Measurements from ENCODE around the gene KRTAP12-1. TPM values are rescaled to one million over a fixed set of nuclear protein-coding genes. Genes with fewer than 3 reads are reported as not detected.
"Not testable (repeated sequence)": the region's sequence is repeated elsewhere in the genome, so short reads cannot be mapped to it uniquely, and the experiment has no call there.

Gene KRTAP12-1
- total and polyA plus RNA-seq, 7 donors = not detected

- peaks cover 22% of the 10 kb centered on the region for H3K9me3 ChIP-seq
- H3K4me1 ChIP-seq = no peaks in the 10 kb centered on the region
- no peaks in the 10 kb centered on the region for H3K36me3 ChIP-seq (ENCODE audit: insufficient read depth in 1 of 2, low read depth in 1 of 2)
- no peak for ATAC-seq
- 49 to 50% (median 50%) methylated on average over 2 of the region's 2 CpGs for WGBS, 3 donors
- H3K4me3 ChIP-seq = no peak overlapping the region
- TF ChIP-seq CTCF (IDR thresholded peaks at IDR 0.05) = no peak
- no peak for DNase-seq
- peaks cover 0 to 33% (median 8%) of the 10 kb centered on the region in 3 donors for H3K27me3 ChIP-seq (ENCODE audit: insufficient read depth in 3 of 3, low read length in 2 of 3)
- H3K27ac ChIP-seq = no peak overlapping the region
- intact Hi-C loops (cut with DNase I) = no loop called here
These were observed 11.0 kb upstream of the KRTAP12-1 start for GRCh38 chr21:44692798-44693512.

GRCh38 chr21:44691686-44692085, 9.7 kb upstream of the KRTAP12-1 start:
- H3K4me1 ChIP-seq = no peaks in the 10 kb centered on the region
- no peak for DNase-seq
- H3K4me3 ChIP-seq = no peak overlapping the region
- peaks cover 22% of the 10 kb centered on the region for H3K9me3 ChIP-seq
- no peak for TF ChIP-seq CTCF (IDR thresholded peaks at IDR 0.05)
- no peaks in the 10 kb centered on the region for H3K36me3 ChIP-seq (ENCODE audit: insufficient read depth in 1 of 2, low read depth in 1 of 2)
- H3K27me3 ChIP-seq (ENCODE audit: insufficient read depth in 3 of 3, low read length in 2 of 3) = peaks cover 0 to 37% (median 3%) of the 10 kb centered on the region in 3 donors
- WGBS, 3 donors = 20 to 24% (median 23%) methylated on average over 2 of the region's 2 CpGs
- intact Hi-C loops (cut with DNase I) = no loop called here
- no peak for ATAC-seq
- no peak overlapping the region for H3K27ac ChIP-seq

DNA sequence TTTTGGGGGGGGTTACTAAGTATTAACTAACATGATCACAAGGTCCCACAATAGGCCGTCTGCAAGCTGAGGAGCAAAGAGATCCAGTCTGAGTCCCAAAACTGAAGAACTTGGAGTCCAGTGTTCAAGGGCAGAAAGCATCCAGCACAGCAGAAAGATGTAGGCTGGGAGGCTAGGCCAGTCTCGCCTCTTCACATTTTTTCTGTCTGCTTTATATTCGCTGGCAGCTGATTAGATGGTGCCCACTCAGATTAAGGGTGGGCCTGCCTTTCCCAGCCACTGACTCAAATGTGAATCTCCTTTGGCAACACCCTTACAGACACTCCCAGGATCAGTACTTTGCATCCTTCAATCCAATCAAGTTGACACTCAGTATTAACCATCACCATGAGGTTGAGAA, 7.8 kb upstream of the KRTAP12-1 start:
- DNase-seq; intact Hi-C loops (cut with DNase I); ATAC-seq; H3K27ac ChIP-seq; H3K36me3 ChIP-seq (ENCODE audit: insufficient read depth in 1 of 2, low read depth in 1 of 2); H3K4me1 ChIP-seq; H3K4me3 ChIP-seq: not testable (repeated sequence)
- WGBS, 3 donors = 79 to 86% (median 85%) methylated on average over 3 of the region's 3 CpGs
- peaks cover 22% of the 10 kb centered on the region for H3K9me3 ChIP-seq
- H3K27me3 ChIP-seq (ENCODE audit: insufficient read depth in 3 of 3, low read length in 2 of 3) = peaks cover 0 to 37% (median 3%) of the 10 kb centered on the region in 3 donors

DNA sequence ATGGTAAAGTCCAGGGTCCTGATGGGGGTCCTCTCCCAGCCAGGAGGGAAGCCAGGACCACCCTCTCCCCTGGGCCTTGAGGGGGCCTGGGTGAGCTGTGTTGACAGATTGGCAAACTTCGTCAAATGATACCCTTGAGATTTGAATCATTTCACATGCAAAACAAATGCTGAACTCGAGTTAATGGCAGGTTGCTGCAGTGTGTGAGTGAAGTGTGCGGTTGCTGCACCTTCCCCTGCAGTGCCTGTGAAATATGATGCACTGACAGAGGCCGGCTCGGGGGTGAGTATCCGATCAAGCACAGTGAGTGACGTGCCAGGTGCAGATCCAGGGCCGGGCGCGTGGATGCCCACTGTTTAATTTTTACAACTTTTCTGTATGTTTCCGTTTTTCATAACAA, 5.7 kb upstream of the KRTAP12-1 start:
- no peak overlapping the region for H3K27ac ChIP-seq
- no peaks in the 10 kb centered on the region for H3K4me1 ChIP-seq
- no peak for TF ChIP-seq CTCF (IDR thresholded peaks at IDR 0.05)
- peaks cover 0 to 39% (median 7%) of the 10 kb centered on the region in 3 donors for H3K27me3 ChIP-seq (ENCODE audit: insufficient read depth in 3 of 3, low read length in 2 of 3)
- 18 to 23% (median 18%) methylated on average over 11 of the region's 11 CpGs for WGBS, 3 donors
- no peak for DNase-seq
- H3K36me3 ChIP-seq (ENCODE audit: insufficient read depth in 1 of 2, low read depth in 1 of 2) = no peaks in the 10 kb centered on the region
- intact Hi-C loops (cut with DNase I) = no loop called here
- no peak overlapping the region for H3K4me3 ChIP-seq
- peaks cover 3% of the 10 kb centered on the region for H3K9me3 ChIP-seq
- no peak for ATAC-seq

DNA sequence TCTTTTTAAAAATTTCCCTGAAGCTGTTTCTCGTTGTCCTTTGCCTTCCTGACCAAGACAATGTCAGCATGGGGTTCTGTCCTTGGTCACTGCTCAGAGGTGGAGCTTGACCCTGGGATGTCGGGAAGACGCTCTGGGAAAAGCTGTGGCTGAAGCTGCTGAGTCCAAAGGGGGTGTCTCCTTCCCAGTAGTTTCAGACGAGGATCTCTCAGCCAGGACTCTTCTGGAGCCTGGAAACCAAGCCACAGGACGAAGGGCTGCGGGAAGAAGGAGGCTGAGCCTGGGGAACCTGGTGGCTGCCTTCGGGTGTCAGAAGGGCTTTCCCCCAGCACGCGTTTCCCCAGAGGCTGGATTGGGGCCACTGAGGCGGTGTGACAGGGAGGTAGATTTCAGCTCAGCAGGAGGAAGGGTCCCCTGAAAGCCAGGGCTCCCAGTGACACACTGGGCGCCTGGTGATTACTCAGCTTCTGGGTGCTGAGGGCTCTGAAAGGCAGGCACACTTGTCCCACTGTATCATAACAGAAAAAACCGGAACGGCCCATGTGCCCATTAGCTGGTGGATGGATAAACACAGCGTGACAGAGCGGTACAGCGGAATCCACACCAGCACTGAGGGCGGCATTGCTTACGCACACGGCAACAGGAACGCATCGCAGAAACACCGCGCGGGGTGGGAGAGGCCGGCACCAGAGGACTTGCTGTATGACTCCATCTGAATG, 5.0 kb upstream of the KRTAP12-1 start:
- TF ChIP-seq CTCF (IDR thresholded peaks at IDR 0.05) = no peak
- H3K27ac ChIP-seq = no peak overlapping the region
- DNase-seq (no peak), ATAC-seq (no peak)
- no peaks in the 10 kb centered on the region for H3K4me1 ChIP-seq
- no peaks in the 10 kb centered on the region for H3K36me3 ChIP-seq (ENCODE audit: insufficient read depth in 1 of 2, low read depth in 1 of 2)
- intact Hi-C loops (cut with DNase I) = no loop called here
- no peak overlapping the region for H3K4me3 ChIP-seq
- peaks cover 0 to 43% (median 9%) of the 10 kb centered on the region in 3 donors for H3K27me3 ChIP-seq (ENCODE audit: insufficient read depth in 3 of 3, low read length in 2 of 3)
- no peaks in the 10 kb centered on the region for H3K9me3 ChIP-seq
- 28 to 34% (median 29%) methylated on average over 25 of the region's 25 CpGs for whole genome bisulfite sequencing, 3 donors
